ENCODE data around the gene CRIP2. TPM values are rescaled to one million over a fixed set of nuclear protein-coding genes. Genes with fewer than 3 reads are reported as not detected.
A peak's percentile ranks its signal among the peaks of the same experiment; 100 is the strongest.

Gene CRIP2
- total RNA-seq, 1 donor from 2014 or later: 19.2 TPM

- no peak for TF ChIP-seq CTCF (IDR thresholded peaks at IDR 0.05; ENCODE audit: unreplicated experiment)
- no peak overlapping the region for H3K4me3 Mint-ChIP-seq
- peaks cover 2% of the 10 kb centered on the region for H3K36me3 Mint-ChIP-seq
- H3K27me3 Mint-ChIP-seq (ENCODE audit: low read depth): no peaks in the 10 kb centered on the region
- no peaks in the 10 kb centered on the region for H3K9me3 Mint-ChIP-seq
- no peak overlapping the region for H3K27ac Mint-ChIP-seq
- H3K4me1 Mint-ChIP-seq: no peaks in the 10 kb centered on the region
- no peak for DNase-seq (ENCODE audit: low spot score in 2 of 2, unreplicated experiment in 2 of 2)
Observed at GRCh38 chr14:105445901-105446845, 28.4 kb upstream of the CRIP2 start.

GRCh38 chr14:105446971-105447370 is 27.6 kb upstream of the CRIP2 start:
- H3K27ac Mint-ChIP-seq: no peak overlapping the region
- H3K4me3 Mint-ChIP-seq: no peak overlapping the region
- no peaks in the 10 kb centered on the region for H3K9me3 Mint-ChIP-seq
- no peak for TF ChIP-seq CTCF (IDR thresholded peaks at IDR 0.05; ENCODE audit: unreplicated experiment)
- DNase-seq (ENCODE audit: low spot score in 2 of 2, unreplicated experiment in 2 of 2): no peak
- H3K27me3 Mint-ChIP-seq (ENCODE audit: low read depth): no peaks in the 10 kb centered on the region
- H3K36me3 Mint-ChIP-seq: peaks cover under 1% of the 10 kb centered on the region
- no peaks in the 10 kb centered on the region for H3K4me1 Mint-ChIP-seq

- H3K27ac Mint-ChIP-seq: no peak overlapping the region
- peaks cover 6% of the 10 kb centered on the region for H3K36me3 Mint-ChIP-seq
- H3K9me3 Mint-ChIP-seq: no peaks in the 10 kb centered on the region
- TF ChIP-seq CTCF (IDR thresholded peaks at IDR 0.05; ENCODE audit: unreplicated experiment): no peak
- H3K4me1 Mint-ChIP-seq: no peaks in the 10 kb centered on the region
- H3K4me3 Mint-ChIP-seq: no peak overlapping the region
- DNase-seq (ENCODE audit: low spot score in 2 of 2, unreplicated experiment in 2 of 2): no peak
- H3K27me3 Mint-ChIP-seq (ENCODE audit: low read depth): no peaks in the 10 kb centered on the region
Observed at GRCh38 chr14:105447651-105448640, 26.7 kb upstream of the CRIP2 start.

GRCh38 chr14:105448706-105449111 is 25.9 kb upstream of the CRIP2 start:
- DNase-seq (ENCODE audit: low spot score in 2 of 2, unreplicated experiment in 2 of 2): peak in 1 of 2 experiments; percentile 65
- Mint-ChIP-seq H3K27ac (no peak overlapping the region), H3K36me3 (peaks cover 10% of the 10 kb centered on the region)

More at GRCh38 chr14:105448706-105449111, 25.9 kb upstream of the CRIP2 start:
- Mint-ChIP-seq H3K4me3 (no peak overlapping the region), H3K27me3 (ENCODE audit: low read depth) (no peaks in the 10 kb centered on the region), H3K4me1 (no peaks in the 10 kb centered on the region), H3K9me3 (no peaks in the 10 kb centered on the region)
- TF ChIP-seq CTCF (IDR thresholded peaks at IDR 0.05; ENCODE audit: unreplicated experiment): peak; percentile 72

Data from mesothelial cell of epicardium (in vitro differentiated cells).